NT2/D1 (cell line): Measurements from ENCODE around the gene ZSCAN23.

Experiments used
- SUZ12 ChIP-seq: IDR thresholded peaks from 2 replicates; pipeline ENCODE4 v1.6.1; 2011; ENCODE audit not compliant: insufficient read length, insufficient read depth; ENCODE audit errors: extremely low read depth
- YY1 ChIP-seq: IDR thresholded peaks from 2 replicates; pipeline ENCODE4 v1.6.1; 2011; ENCODE audit not compliant: insufficient read length, insufficient read depth
- ZNF274 ChIP-seq: IDR thresholded peaks from 2 replicates; pipeline ENCODE4 v1.6.1; 2011; ENCODE audit warnings: mild to moderate bottlenecking, low read depth, low read length

DNA sequence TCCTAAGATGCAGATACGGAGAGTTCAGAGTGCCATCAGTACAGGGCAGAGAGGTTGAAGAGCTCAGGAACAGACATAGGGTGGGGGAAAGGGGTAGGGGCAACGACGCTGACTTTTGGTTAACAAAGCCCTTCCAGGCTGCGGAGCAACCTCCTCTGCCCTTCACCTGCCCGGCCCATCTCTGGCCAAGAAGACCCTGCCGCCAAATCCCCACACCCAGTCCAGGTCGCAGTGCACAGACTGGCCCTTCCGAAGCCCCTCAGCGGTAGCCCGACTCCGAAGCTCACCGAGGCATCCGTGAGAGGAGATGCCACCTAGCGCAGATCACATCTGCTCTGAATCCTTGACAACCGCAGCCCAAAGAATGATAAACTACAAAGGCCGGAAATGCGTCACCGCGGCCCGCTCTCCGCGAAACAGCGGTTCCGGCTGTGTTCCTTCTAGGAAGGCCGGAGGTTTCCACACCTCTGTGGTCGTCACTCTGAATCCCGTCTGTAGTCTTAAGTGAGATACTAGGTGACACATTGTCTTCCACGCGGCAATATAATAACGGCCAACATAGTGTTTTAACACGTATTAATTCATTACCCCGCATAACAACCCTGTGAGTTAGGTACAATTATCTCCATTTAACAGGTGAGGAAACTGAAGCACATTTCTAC is at the start of gene ZSCAN23:
- TF ChIP-seq SUZ12 (no peak), ZNF274 (no peak), YY1 (no peak)
